Effector memory CD8-positive, alpha-beta T cell (primary cell): ENCODE results near the gene UNC5B.

Experiments used
- ATAC-seq: fragments of 150-1000 bp; cut with Tn5 transposase; replicated peaks from 2 replicates; pipeline ENCODE4 v1.10.0; 2021; ENCODE audit warnings: mild to moderate bottlenecking, moderate library complexity
- DNase-seq, 3 experiments: peaks; one replicate each; pipeline ENCODE4 v3.0.0; 2021
- H3K27ac Mint-ChIP-seq, 2 donors: one replicate each; pipeline ENCODE4 v1.8.0; 2022; ENCODE audit warnings: mild to moderate bottlenecking in 2 of 2, mixed read lengths in 2 of 2, moderate library complexity in 2 of 2
- H3K27me3 Mint-ChIP-seq, 2 donors: one replicate each; pipeline ENCODE4 v1.8.0; 2022; ENCODE audit warnings: mixed read lengths in 2 of 2
- H3K36me3 Mint-ChIP-seq: one replicate; pipeline ENCODE4 v1.8.0; 2022; ENCODE audit warnings: mild to moderate bottlenecking, moderate library complexity, mixed read lengths; ENCODE audit not compliant: insufficient read depth
- H3K4me1 Mint-ChIP-seq, 2 donors: one replicate each; pipeline ENCODE4 v1.8.0; 2022; ENCODE audit warnings: low read depth in 2 of 2, mixed read lengths in 2 of 2
- H3K4me3 Mint-ChIP-seq, 2 donors: one replicate each; pipeline ENCODE4 v1.8.0; 2022; ENCODE audit warnings: mild to moderate bottlenecking in 2 of 2, mixed read lengths in 2 of 2, moderate library complexity in 2 of 2
- H3K9me3 Mint-ChIP-seq, 2 donors: one replicate each; pipeline ENCODE4 v1.8.0; 2022; ENCODE audit warnings: mixed read lengths in 2 of 2

The UNC5B gene

GRCh38 chr10:71312811-71313789 is 100.7 kb downstream of the UNC5B start:
- DNase-seq (no peak), ATAC-seq (no peak)
- H3K27me3 Mint-ChIP-seq, result peaks cover 20 to 44% of the 10 kb centered on the region in 2 donors
- no peaks in the 10 kb centered on the region for H3K9me3 Mint-ChIP-seq
- no peaks in the 10 kb centered on the region for H3K36me3 Mint-ChIP-seq
- no peaks in the 10 kb centered on the region for H3K4me1 Mint-ChIP-seq
- no peak overlapping the region for H3K4me3 Mint-ChIP-seq
- no peak overlapping the region for H3K27ac Mint-ChIP-seq

- Mint-ChIP-seq H3K4me3 (peak overlapping the region in 1 of 2 donors; percentile 8), H3K4me1 (peaks cover 4 to 6% of the 10 kb centered on the region in 2 donors), H3K36me3 (peaks cover 7% of the 10 kb centered on the region), H3K9me3 (no peaks in the 10 kb centered on the region), H3K27me3 (peaks cover 16 to 37% of the 10 kb centered on the region in 2 donors), H3K27ac (no peak overlapping the region)
- ATAC-seq (peak; percentile 45), DNase-seq (peak; percentile 41 to 52 (median 49))
These were observed 101.8 kb downstream of the UNC5B start for GRCh38 chr10:71314028-71314693.

GRCh38 chr10:71314694-71315225 is 102.4 kb downstream of the UNC5B start:
- H3K9me3 Mint-ChIP-seq, result no peaks in the 10 kb centered on the region
- H3K36me3 Mint-ChIP-seq, result peaks cover 12% of the 10 kb centered on the region
- ATAC-seq (no peak), DNase-seq (no peak)
- peaks cover 15 to 31% of the 10 kb centered on the region in 2 donors for H3K27me3 Mint-ChIP-seq
- peaks cover 4 to 11% of the 10 kb centered on the region in 2 donors for H3K4me1 Mint-ChIP-seq
- no peak overlapping the region for H3K4me3 Mint-ChIP-seq
- H3K27ac Mint-ChIP-seq, result no peak overlapping the region

- H3K9me3 Mint-ChIP-seq, result no peaks in the 10 kb centered on the region
- H3K4me3 Mint-ChIP-seq, result no peak overlapping the region
- no peak overlapping the region for H3K27ac Mint-ChIP-seq
- H3K36me3 Mint-ChIP-seq, result peaks cover 12% of the 10 kb centered on the region
- H3K27me3 Mint-ChIP-seq, result peaks cover 15 to 17% of the 10 kb centered on the region in 2 donors
- H3K4me1 Mint-ChIP-seq, result peaks cover 10 to 18% of the 10 kb centered on the region in 2 donors
- DNase-seq, result no peak
- no peak for ATAC-seq
These were observed 103.9 kb downstream of the UNC5B start for GRCh38 chr10:71316056-71316785.

GRCh38 chr10:71316786-71317160 is 104.4 kb downstream of the UNC5B start:
- H3K4me1 Mint-ChIP-seq, result peaks cover 10 to 18% of the 10 kb centered on the region in 2 donors
- DNase-seq, result no peak
- peaks cover 15 to 17% of the 10 kb centered on the region in 2 donors for H3K27me3 Mint-ChIP-seq
- peaks cover 12% of the 10 kb centered on the region for H3K36me3 Mint-ChIP-seq
- H3K9me3 Mint-ChIP-seq, result no peaks in the 10 kb centered on the region
- ATAC-seq, result no peak
- H3K27ac Mint-ChIP-seq, result no peak overlapping the region
- H3K4me3 Mint-ChIP-seq, result no peak overlapping the region

GRCh38 chr10:71317739-71318138 is 105.4 kb downstream of the UNC5B start:
- no peak for DNase-seq
- ATAC-seq, result no peak
- H3K4me1 Mint-ChIP-seq, result peaks cover 10 to 22% of the 10 kb centered on the region in 2 donors
- peaks cover 12% of the 10 kb centered on the region for H3K36me3 Mint-ChIP-seq
- no peaks in the 10 kb centered on the region for H3K9me3 Mint-ChIP-seq
- H3K4me3 Mint-ChIP-seq, result peak overlapping the region; percentile 32 to 34
- peaks cover 12 to 13% of the 10 kb centered on the region in 2 donors for H3K27me3 Mint-ChIP-seq
- H3K27ac Mint-ChIP-seq, result no peak overlapping the region

- H3K4me1 Mint-ChIP-seq, result peaks cover 25 to 30% of the 10 kb centered on the region in 2 donors
- DNase-seq (peak; percentile 74 to 80 (median 79)), ATAC-seq (peak; percentile 88)
- H3K27me3 Mint-ChIP-seq, result no peaks in the 10 kb centered on the region
- H3K4me3 Mint-ChIP-seq, result peak within 1 kb of the TSS; percentile 96 to 99
- peak within 1 kb of the TSS; percentile 86 to 93 for H3K27ac Mint-ChIP-seq
- peaks cover 12% of the 10 kb centered on the region for H3K36me3 Mint-ChIP-seq
- no peaks in the 10 kb centered on the region for H3K9me3 Mint-ChIP-seq
These were observed 106.9 kb downstream of the UNC5B start, which contains the start of gene SLC29A3 for GRCh38 chr10:71319042-71319799. Gene SLC29A3, plus strand, starts transcription at chr10:71319259. Its CDS starts 51 bp downstream, at chr10:71319310.

- H3K4me1 Mint-ChIP-seq, result peaks cover 29 to 30% of the 10 kb centered on the region in 2 donors
- ATAC-seq, result no peak
- H3K36me3 Mint-ChIP-seq, result peaks cover 18% of the 10 kb centered on the region
- H3K4me3 Mint-ChIP-seq, result peak overlapping the region; percentile 96 to 99
- DNase-seq, result no peak
- no peaks in the 10 kb centered on the region for H3K27me3 Mint-ChIP-seq
- H3K27ac Mint-ChIP-seq, result peak overlapping the region; percentile 86 to 93
- H3K9me3 Mint-ChIP-seq, result no peaks in the 10 kb centered on the region
These were observed 107.5 kb downstream of the UNC5B start for GRCh38 chr10:71319800-71320392.

- Mint-ChIP-seq H3K4me1 (peaks cover 29 to 30% of the 10 kb centered on the region in 2 donors), H3K36me3 (peaks cover 20% of the 10 kb centered on the region)
These were observed 108.2 kb downstream of the UNC5B start for GRCh38 chr10:71320592-71320991.

GRCh38 chr10:71321386-71321785 is 109.0 kb downstream of the UNC5B start:
- peaks cover 20% of the 10 kb centered on the region for H3K36me3 Mint-ChIP-seq
- H3K27ac Mint-ChIP-seq, result no peak overlapping the region
- ATAC-seq, result no peak
- no peaks in the 10 kb centered on the region for H3K27me3 Mint-ChIP-seq
- no peak for DNase-seq
- no peaks in the 10 kb centered on the region for H3K9me3 Mint-ChIP-seq
- no peak overlapping the region for H3K4me3 Mint-ChIP-seq
- peaks cover 29 to 30% of the 10 kb centered on the region in 2 donors for H3K4me1 Mint-ChIP-seq

More at GRCh38 chr10:71320592-71320991, 108.2 kb downstream of the UNC5B start:
- Mint-ChIP-seq H3K9me3 (no peaks in the 10 kb centered on the region), H3K27ac (peak overlapping the region in 1 of 2 donors; percentile 93), H3K4me3 (peak overlapping the region; percentile 96 to 99), H3K27me3 (no peaks in the 10 kb centered on the region)
- ATAC-seq (no peak), DNase-seq (no peak)

- Mint-ChIP-seq H3K4me3 (no peak overlapping the region), H3K36me3 (peaks cover 25% of the 10 kb centered on the region), H3K9me3 (no peaks in the 10 kb centered on the region), H3K27ac (no peak overlapping the region), H3K27me3 (no peaks in the 10 kb centered on the region), H3K4me1 (peaks cover 34 to 38% of the 10 kb centered on the region in 2 donors)
- ATAC-seq (no peak), DNase-seq (no peak)
These were observed 111.0 kb downstream of the UNC5B start for GRCh38 chr10:71323407-71323806.

- ATAC-seq (no peak), DNase-seq (no peak)
- Mint-ChIP-seq H3K9me3 (no peaks in the 10 kb centered on the region), H3K4me3 (no peak overlapping the region), H3K27me3 (no peaks in the 10 kb centered on the region), H3K36me3 (peaks cover 13% of the 10 kb centered on the region), H3K4me1 (peaks cover 24 to 38% of the 10 kb centered on the region in 2 donors), H3K27ac (no peak overlapping the region)
These were observed 112.4 kb downstream of the UNC5B start for GRCh38 chr10:71324743-71325142.
